ENCODE measurements around the gene ELP2. TPM values are rescaled to one million over a fixed set of nuclear protein-coding genes. Genes with fewer than 3 reads are reported as not detected.
"Not testable (repeated sequence)": the region's sequence is repeated elsewhere in the genome, so short reads cannot be mapped to it uniquely, and the experiment has no call there.

Gene ELP2
- total and polyA plus RNA-seq, 12 donors = 33.7 to 69.2 (median 57.9) TPM

DNA sequence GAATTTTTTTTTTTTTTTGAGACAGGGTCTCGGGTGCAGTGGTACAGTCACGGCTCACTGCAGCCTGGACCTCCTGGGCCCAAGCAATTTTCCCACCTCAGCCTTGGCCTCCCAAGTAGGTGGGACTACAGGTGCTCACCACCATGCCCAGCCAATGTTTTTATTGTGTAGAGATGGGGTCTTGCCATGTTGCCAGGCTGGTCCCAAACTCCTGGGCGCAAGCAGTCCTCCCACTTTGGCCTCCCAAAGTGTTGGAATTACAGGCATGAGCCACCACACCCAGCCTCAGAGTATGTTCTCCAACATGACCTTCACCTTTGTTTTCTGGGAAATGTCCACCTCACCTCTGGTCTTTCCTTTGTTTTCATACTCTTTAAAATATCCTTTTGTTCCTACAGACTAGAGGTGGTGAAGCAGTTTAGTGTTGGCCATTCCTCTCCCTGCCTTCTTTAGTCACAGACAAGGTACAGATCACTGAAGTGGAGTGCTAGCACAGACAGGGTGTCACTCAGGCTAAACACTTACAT is 38.1 kb downstream of the ELP2 start:
- WGBS, 2 donors = 99 to 100% methylated on average over 3 of the region's 3 CpGs
- TF ChIP-seq, protein P1, sequence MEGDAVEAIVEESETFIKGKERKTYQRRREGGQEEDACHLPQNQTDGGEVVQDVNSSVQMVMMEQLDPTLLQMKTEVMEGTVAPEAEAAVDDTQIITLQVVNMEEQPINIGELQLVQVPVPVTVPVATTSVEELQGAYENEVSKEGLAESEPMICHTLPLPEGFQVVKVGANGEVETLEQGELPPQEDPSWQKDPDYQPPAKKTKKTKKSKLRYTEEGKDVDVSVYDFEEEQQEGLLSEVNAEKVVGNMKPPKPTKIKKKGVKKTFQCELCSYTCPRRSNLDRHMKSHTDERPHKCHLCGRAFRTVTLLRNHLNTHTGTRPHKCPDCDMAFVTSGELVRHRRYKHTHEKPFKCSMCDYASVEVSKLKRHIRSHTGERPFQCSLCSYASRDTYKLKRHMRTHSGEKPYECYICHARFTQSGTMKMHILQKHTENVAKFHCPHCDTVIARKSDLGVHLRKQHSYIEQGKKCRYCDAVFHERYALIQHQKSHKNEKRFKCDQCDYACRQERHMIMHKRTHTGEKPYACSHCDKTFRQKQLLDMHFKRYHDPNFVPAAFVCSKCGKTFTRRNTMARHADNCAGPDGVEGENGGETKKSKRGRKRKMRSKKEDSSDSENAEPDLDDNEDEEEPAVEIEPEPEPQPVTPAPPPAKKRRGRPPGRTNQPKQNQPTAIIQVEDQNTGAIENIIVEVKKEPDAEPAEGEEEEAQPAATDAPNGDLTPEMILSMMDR (IDR thresholded peaks at IDR 0.05) = no peak
- Histone ChIP-seq H3K27ac (no peak overlapping the region), H3K4me3 (no peak overlapping the region), H3K4me1 (no peaks in the 10 kb centered on the region), H3K9me3 (no peaks in the 10 kb centered on the region), H3K27me3 (no peaks in the 10 kb centered on the region), H3K36me3 (peaks cover 0 to 100% (median 44%) of the 10 kb centered on the region in 9 donors)
- DNase-seq = no peak
- ATAC-seq = no peak
- intact Hi-C loops (cut with DNase I) = no loop called here

DNA sequence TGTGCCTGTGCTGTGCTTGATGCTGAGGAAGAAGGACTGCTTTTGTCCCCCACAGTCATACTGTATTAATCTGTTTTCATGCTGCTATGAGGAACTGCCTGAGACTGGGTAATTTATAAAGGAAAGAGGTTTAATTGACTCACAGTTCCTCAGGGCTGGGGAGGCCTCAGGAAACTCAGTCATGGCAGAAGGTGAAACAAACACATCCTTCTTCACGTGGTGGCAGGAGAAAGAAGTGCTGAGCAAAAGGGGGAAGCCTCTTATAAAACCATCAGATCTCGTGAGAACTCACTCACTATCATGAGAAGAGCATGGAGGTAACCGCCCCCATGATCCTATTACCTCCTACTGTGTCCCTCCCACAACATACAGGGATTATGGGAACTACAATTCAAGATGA is 38.6 kb downstream of the ELP2 start:
- 86 to 89% methylated on average over 3 of the region's 3 CpGs for WGBS, 2 donors
- H3K9me3 ChIP-seq; DNase-seq; ATAC-seq; H3K27me3 ChIP-seq; H3K4me3 ChIP-seq; H3K4me1 ChIP-seq; H3K27ac ChIP-seq; intact Hi-C loops (cut with DNase I): not testable (repeated sequence)
- H3K36me3 ChIP-seq = peaks cover 0 to 100% (median 44%) of the 10 kb centered on the region in 9 donors

DNA sequence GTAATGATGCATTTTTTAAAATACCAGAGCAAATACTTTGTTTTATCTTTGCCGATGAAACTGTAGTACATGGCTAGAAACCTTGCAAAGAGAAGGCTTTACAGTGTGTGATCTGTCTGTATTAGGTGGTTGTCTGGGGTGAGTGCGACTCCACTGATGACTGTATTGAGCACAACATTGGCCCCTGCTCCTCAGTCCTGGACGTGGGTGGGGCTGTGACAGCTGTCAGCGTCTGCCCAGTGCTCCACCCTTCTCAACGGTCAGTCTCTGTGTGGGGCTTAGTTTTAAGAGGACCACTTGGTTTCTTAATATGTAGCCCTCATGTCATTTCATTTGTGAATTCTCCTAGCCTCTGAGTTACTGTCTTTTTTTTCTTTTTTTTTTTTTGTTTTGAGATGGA is 40.2 kb downstream of the ELP2 start:
- WGBS, 2 donors = 60 to 85% methylated on average over 5 of the region's 5 CpGs
- TF ChIP-seq, protein P1 (IDR thresholded peaks at IDR 0.05) = no peak
- no peak for DNase-seq
- Histone ChIP-seq H3K4me3 (no peak overlapping the region), H3K9me3 (no peaks in the 10 kb centered on the region), H3K4me1 (no peaks in the 10 kb centered on the region), H3K27me3 (no peaks in the 10 kb centered on the region), H3K36me3 (peaks cover 0 to 100% (median 44%) of the 10 kb centered on the region in 9 donors), H3K27ac (no peak overlapping the region)
- intact Hi-C loops (cut with DNase I) = no loop called here
- no peak for ATAC-seq

DNA sequence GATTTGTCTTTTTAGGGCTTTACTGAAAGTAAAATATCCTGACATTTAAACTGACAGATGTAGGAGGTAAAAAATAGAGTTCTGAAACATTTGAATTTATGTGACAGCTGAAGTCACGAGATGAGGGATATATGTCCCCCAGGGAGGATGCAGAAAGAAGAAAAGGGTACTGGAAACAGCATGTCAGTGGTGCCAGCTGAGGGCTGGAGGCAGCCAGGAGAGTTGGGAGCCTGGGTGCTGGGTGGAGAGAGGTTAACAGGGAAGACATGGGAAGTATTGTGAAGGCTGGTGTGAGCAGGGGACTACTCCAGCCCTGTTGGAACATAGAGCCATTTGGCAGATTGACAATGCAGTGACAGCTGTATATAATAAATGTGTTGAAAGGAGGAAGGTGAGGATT is 45.8 kb downstream of the ELP2 start:
- H3K9me3 ChIP-seq = no peaks in the 10 kb centered on the region
- H3K27me3 ChIP-seq = no peaks in the 10 kb centered on the region
- H3K27ac ChIP-seq = no peak overlapping the region
- TF ChIP-seq, protein P1 (IDR thresholded peaks at IDR 0.05) = no peak
- DNase-seq (no peak), ATAC-seq (no peak)
- peaks cover 4 to 13% (median 12%) of the 10 kb centered on the region in 9 donors for H3K4me1 ChIP-seq
- no peak overlapping the region for H3K4me3 ChIP-seq
- peaks cover 0 to 75% (median 37%) of the 10 kb centered on the region in 9 donors for H3K36me3 ChIP-seq
- WGBS, 2 donors = 82 to 86% methylated on average over 1 of the region's 1 CpG
- intact Hi-C loops (cut with DNase I) = loop anchor here in 1 of 10 donors (5.0 kb wide), 1 partner anchor 43 kb away; no protein-coding TSS in a partner anchor

DNA sequence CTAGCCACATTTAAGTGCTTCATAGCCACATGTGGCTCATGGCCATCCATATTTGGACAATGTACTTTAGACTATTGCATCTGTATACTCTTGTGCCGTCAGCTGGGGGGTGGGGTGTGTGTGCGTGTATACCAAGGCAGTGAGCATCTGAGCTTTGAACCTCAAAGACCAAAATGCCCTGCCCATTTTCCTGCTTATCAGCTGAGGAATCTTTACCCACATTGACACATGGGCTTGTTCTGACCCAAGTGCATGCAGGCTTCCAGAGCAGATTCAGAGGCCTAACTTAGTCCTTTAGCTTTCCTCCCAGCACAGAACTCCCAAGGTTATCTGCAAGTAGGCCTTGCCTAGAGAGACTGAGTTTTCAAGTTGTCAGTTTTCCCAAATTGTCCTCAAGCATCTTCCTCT is 46.5 kb downstream of the ELP2 start:
- no peak for DNase-seq
- 97 to 98% methylated on average over 2 of the region's 2 CpGs for WGBS, 2 donors
- H3K4me1 ChIP-seq = peaks cover 4 to 15% (median 14%) of the 10 kb centered on the region in 9 donors
- H3K4me3 ChIP-seq = no peak overlapping the region
- TF ChIP-seq, protein P1 (IDR thresholded peaks at IDR 0.05) = no peak
- H3K27ac ChIP-seq = no peak overlapping the region
- intact Hi-C loops (cut with DNase I) = loop anchor here in 1 of 10 donors (5.0 kb wide), 1 partner anchor 44 kb away; no protein-coding TSS in a partner anchor
- no peaks in the 10 kb centered on the region for H3K9me3 ChIP-seq
- no peaks in the 10 kb centered on the region for H3K27me3 ChIP-seq
- no peak for ATAC-seq
- H3K36me3 ChIP-seq = peaks cover 0 to 68% (median 31%) of the 10 kb centered on the region in 9 donors

All from heart right ventricle (tissue), 16 donors.